Vagina (tissue), 2 donors: Measurements from ENCODE around the gene ITPR1. TPM values are rescaled to one million over a fixed set of nuclear protein-coding genes. Genes with fewer than 3 reads are reported as not detected.

Source experiments
- DNase-seq, 2 donors: peaks; one replicate each; pipeline ENCODE4 v3.0.0-alpha.2; 2017; ENCODE audit errors: extremely low spot score in 2 of 2
- H3K27ac ChIP-seq: fragments of 200-600 bp; sonication (generic); one replicate; pipeline ENCODE4 v1.5.1; 2019
- H3K27me3 ChIP-seq: fragments of 200-600 bp; sonication (generic); one replicate; pipeline ENCODE4 v1.5.1; 2019
- H3K36me3 ChIP-seq, 2 donors: fragments of 200-600 bp; sonication (generic); one replicate each; pipeline ENCODE4 v1.5.1; 2017 to 2019
- H3K4me1 ChIP-seq: fragments of 200-600 bp; sonication (generic); one replicate; pipeline ENCODE4 v1.5.1; 2019
- H3K4me3 ChIP-seq, 2 donors: fragments of 200-600 bp; sonication (generic); 1 replicate in 1 of 2; 2 replicates in 1 of 2; pipeline ENCODE4 v1.5.1; 2016 to 2019
- H3K9me3 ChIP-seq: fragments of 200-600 bp; sonication (generic); one replicate; pipeline ENCODE4 v1.5.1; 2019
- POLR2A ChIP-seq, 2 donors: fragments of 450-650 bp; IDR thresholded peaks; one replicate each; pipeline ENCODE4 v1.6.1; 2017; ENCODE audit warnings: antibody characterized with exemption in 2 of 2, mild to moderate bottlenecking in 2 of 2, moderate library complexity in 2 of 2
- POLR2AphosphoS5 ChIP-seq, 2 donors: sonication (generic); formaldehyde crosslinking; IDR thresholded peaks; one replicate each; pipeline ENCODE4 v1.9.0; 2017; ENCODE audit warnings: antibody characterized with exemption in 2 of 2, mild to moderate bottlenecking in 2 of 2, low read depth in 1 of 2; ENCODE audit not compliant: insufficient read depth in 1 of 2
- intact Hi-C: fragments of 100-400 bp; cut with DNase I; formaldehyde crosslinking; loops from one replicate; pipeline ENCODE4 v1.15.1; 2023
- total RNA-seq: library from RNA; depleted of rRNA; stranded (reverse); fragments of >200 nt; gene quantifications from one replicate; pipeline ENCODE4 v1.2.3, GENCODE V29; 2016
- TF ChIP-seq, protein P1 (sequence below), 3 experiments: fragments of 450-650 bp in 2 of 3; fragments of 200-600 bp in 1 of 3; sonication (generic) in 1 of 3; IDR thresholded peaks; one replicate each; pipeline ENCODE4 v1.5.1; 2017 to 2019; ENCODE audit warnings: antibody characterized with exemption in 3 of 3, mild to moderate bottlenecking in 2 of 3, moderate library complexity in 2 of 3

The ITPR1 gene
- total RNA-seq, 1 donor from 2014 or later, result 108 TPM

- no peak for DNase-seq
- no peak overlapping the region for H3K4me3 ChIP-seq
Measured at GRCh38 chr3:4656626-4657328, 163.6 kb downstream of the ITPR1 start.

DNA sequence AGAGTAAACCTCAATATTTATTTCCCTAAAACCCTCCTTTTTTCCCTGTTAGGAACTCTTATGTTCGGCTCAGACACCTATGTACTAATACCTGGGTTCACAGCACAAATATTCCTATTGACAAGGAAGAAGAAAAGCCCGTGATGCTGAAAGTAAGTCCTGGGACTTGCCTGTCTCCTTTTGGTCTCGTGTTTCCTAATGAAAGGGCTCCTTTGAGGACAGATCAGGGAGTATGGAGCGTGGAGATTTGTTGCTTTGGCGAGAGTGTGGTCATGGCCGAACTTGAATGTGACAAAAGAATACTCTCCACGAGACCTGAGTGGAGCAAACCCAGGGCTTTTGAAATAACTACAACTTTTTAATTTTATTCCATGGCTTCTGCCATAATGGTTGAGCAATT, 167.8 kb downstream of the ITPR1 start:
- intact Hi-C loops, result no loop called here
- Histone ChIP-seq H3K4me1 (peaks cover 3% of the 10 kb centered on the region), H3K36me3 (peaks cover 0 to 14% of the 10 kb centered on the region in 2 donors), H3K27me3 (no peaks in the 10 kb centered on the region), H3K9me3 (no peaks in the 10 kb centered on the region), H3K27ac (no peak overlapping the region), H3K4me3 (no peak overlapping the region)
- no peak for DNase-seq
- TF ChIP-seq POLR2A (IDR thresholded peaks at IDR 0.05) (no peak), POLR2AphosphoS5 (IDR thresholded peaks at IDR 0.05; ENCODE audit: insufficient read depth in 1 of 2, low read depth in 1 of 2) (no peak)
- TF ChIP-seq, protein P1, sequence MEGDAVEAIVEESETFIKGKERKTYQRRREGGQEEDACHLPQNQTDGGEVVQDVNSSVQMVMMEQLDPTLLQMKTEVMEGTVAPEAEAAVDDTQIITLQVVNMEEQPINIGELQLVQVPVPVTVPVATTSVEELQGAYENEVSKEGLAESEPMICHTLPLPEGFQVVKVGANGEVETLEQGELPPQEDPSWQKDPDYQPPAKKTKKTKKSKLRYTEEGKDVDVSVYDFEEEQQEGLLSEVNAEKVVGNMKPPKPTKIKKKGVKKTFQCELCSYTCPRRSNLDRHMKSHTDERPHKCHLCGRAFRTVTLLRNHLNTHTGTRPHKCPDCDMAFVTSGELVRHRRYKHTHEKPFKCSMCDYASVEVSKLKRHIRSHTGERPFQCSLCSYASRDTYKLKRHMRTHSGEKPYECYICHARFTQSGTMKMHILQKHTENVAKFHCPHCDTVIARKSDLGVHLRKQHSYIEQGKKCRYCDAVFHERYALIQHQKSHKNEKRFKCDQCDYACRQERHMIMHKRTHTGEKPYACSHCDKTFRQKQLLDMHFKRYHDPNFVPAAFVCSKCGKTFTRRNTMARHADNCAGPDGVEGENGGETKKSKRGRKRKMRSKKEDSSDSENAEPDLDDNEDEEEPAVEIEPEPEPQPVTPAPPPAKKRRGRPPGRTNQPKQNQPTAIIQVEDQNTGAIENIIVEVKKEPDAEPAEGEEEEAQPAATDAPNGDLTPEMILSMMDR (IDR thresholded peaks at IDR 0.05), result no peak

More at GRCh38 chr3:4656626-4657328, 163.6 kb downstream of the ITPR1 start:
- Histone ChIP-seq H3K27ac (no peak overlapping the region), H3K27me3 (no peaks in the 10 kb centered on the region), H3K36me3 (peaks cover 0 to 8% of the 10 kb centered on the region in 2 donors), H3K4me1 (peaks cover 6% of the 10 kb centered on the region), H3K9me3 (no peaks in the 10 kb centered on the region)
- intact Hi-C loops, result no loop called here
- no peak for TF ChIP-seq POLR2AphosphoS5 (IDR thresholded peaks at IDR 0.05; ENCODE audit: insufficient read depth in 1 of 2, low read depth in 1 of 2)
- TF ChIP-seq, protein P1 (IDR thresholded peaks at IDR 0.05), result no peak
- TF ChIP-seq POLR2A (IDR thresholded peaks at IDR 0.05), result no peak

GRCh38 chr3:4664412-4664811, 171.3 kb downstream of the ITPR1 start:
- no peaks in the 10 kb centered on the region for H3K9me3 ChIP-seq
- no peak overlapping the region for H3K27ac ChIP-seq
- DNase-seq, result no peak
- peaks cover 0 to 35% of the 10 kb centered on the region in 2 donors for H3K36me3 ChIP-seq
- intact Hi-C loops, result no loop called here
- no peak overlapping the region for H3K4me3 ChIP-seq
- no peaks in the 10 kb centered on the region for H3K27me3 ChIP-seq
- no peaks in the 10 kb centered on the region for H3K4me1 ChIP-seq
- TF ChIP-seq, protein P1 (IDR thresholded peaks at IDR 0.05), result no peak
- TF ChIP-seq POLR2AphosphoS5 (IDR thresholded peaks at IDR 0.05; ENCODE audit: insufficient read depth in 1 of 2, low read depth in 1 of 2), result no peak
- no peak for TF ChIP-seq POLR2A (IDR thresholded peaks at IDR 0.05)

- Histone ChIP-seq H3K9me3 (no peaks in the 10 kb centered on the region), H3K4me1 (no peaks in the 10 kb centered on the region), H3K4me3 (no peak overlapping the region), H3K27ac (no peak overlapping the region), H3K27me3 (no peaks in the 10 kb centered on the region), H3K36me3 (peaks cover 0 to 43% of the 10 kb centered on the region in 2 donors)
- no peak for DNase-seq
- intact Hi-C loops, result no loop called here
- no peak for TF ChIP-seq POLR2A (IDR thresholded peaks at IDR 0.05)
- no peak for TF ChIP-seq POLR2AphosphoS5 (IDR thresholded peaks at IDR 0.05; ENCODE audit: insufficient read depth in 1 of 2, low read depth in 1 of 2)
- TF ChIP-seq, protein P1 (IDR thresholded peaks at IDR 0.05), result no peak
Measured at GRCh38 chr3:4665197-4665596, 172.0 kb downstream of the ITPR1 start.

DNA sequence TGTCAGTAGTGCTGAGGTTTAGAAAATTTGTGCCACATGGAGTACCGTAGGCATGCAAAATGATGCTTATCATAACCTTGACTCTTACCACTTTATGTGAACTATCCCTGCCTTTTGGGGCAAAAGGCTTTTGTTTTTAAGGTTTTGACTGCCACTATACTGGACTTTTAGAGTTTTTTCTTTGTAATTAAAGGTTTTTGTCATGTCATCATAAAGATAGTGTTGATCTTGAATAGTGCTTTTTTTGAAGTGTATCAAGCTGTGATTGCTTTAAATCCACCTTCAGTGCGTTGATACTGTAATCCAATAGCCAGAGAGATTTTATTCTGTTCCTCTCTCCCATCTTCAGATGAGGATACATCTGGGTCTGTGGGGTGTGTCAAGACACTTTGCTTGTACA, 172.9 kb downstream of the ITPR1 start:
- H3K9me3 ChIP-seq, result no peaks in the 10 kb centered on the region
- intact Hi-C loops, result no loop called here
- no peaks in the 10 kb centered on the region for H3K4me1 ChIP-seq
- no peak overlapping the region for H3K27ac ChIP-seq
- DNase-seq, result no peak
- TF ChIP-seq POLR2AphosphoS5 (IDR thresholded peaks at IDR 0.05; ENCODE audit: insufficient read depth in 1 of 2, low read depth in 1 of 2) (no peak), POLR2A (IDR thresholded peaks at IDR 0.05) (no peak)
- TF ChIP-seq, protein P1 (IDR thresholded peaks at IDR 0.05), result no peak
- no peaks in the 10 kb centered on the region for H3K27me3 ChIP-seq
- no peak overlapping the region for H3K4me3 ChIP-seq
- H3K36me3 ChIP-seq, result peaks cover 0 to 52% of the 10 kb centered on the region in 2 donors
